ENCODE measurements around the gene SPG7. TPM values are rescaled to one million over a fixed set of nuclear protein-coding genes. Genes with fewer than 3 reads are reported as not detected.

Gene SPG7
- total and polyA plus RNA-seq, 9 of the 15 experiments (the other 6 are each of a cell fraction or from before 2014, with no cell fraction given) = 5.8 to 89.1 (median 49.4) TPM

- Histone ChIP-seq H3K4me3 (no peak overlapping the region), H3K9ac (ENCODE audit: insufficient read depth in 1 of 2, low read depth in 2 of 2, low read length in 2 of 2) (no peak overlapping the region), H4K20me1 (replicated peaks; ENCODE audit: control insufficient read depth, insufficient read depth, low read length) (peaks cover 76% of the 10 kb centered on the region), H3K27me3 (ENCODE audit: control insufficient read depth in 2 of 2, insufficient read depth in 2 of 2, low read length in 2 of 2) (no peaks in the 10 kb centered on the region), H2AFZ (ENCODE audit: low read depth, low read length) (no peak overlapping the region), H3K4me1 (replicated peaks in 1 of 2; ENCODE audit: control insufficient read depth in 2 of 2, insufficient read depth in 2 of 2, low read length in 2 of 2) (peaks cover 23 to 38% of the 10 kb centered on the region in 2 experiments), H3K9me3 (replicated peaks; ENCODE audit: control insufficient read depth, insufficient read depth, low read depth, low read length) (no peaks in the 10 kb centered on the region), H3K36me3 (ENCODE audit: control insufficient read depth, insufficient read depth, low read length) (peaks cover 22% of the 10 kb centered on the region; the same call in 2 of the 3 replicates), H3K4me2 (ENCODE audit: insufficient read depth, low read length) (no peak overlapping the region), H3K9me1 (ENCODE audit: control insufficient read depth, insufficient read depth, low read length) (peaks cover 24% of the 10 kb centered on the region), H3K27ac (ENCODE audit: extremely low read depth, low read depth, low read length) (no peak overlapping the region), H3K79me2 (ENCODE audit: control insufficient read depth, insufficient read depth, low read length) (peaks cover 99% of the 10 kb centered on the region)
- TF ChIP-seq ELK1 (CRISPR knock-in tag; IDR thresholded peaks at IDR 0.05) (no peak), FOXK2 (conservative IDR thresholded peaks at IDR 0.05 in 1 of 2, IDR thresholded peaks at IDR 0.05 in 1 of 2; ENCODE audit: low read depth in 2 of 2) (no peak), ZNF121 (CRISPR knock-in tag; conservative IDR thresholded peaks at IDR 0.05) (peak; percentile 50; the same call in 1 of the 2 replicates)
- in situ Hi-C loops (cut with MboI) = no loop called here
- no TSS peak for BruUV-seq (replicated peaks)
- no peak for DNase-seq (ENCODE audit: extremely low read depth in 1 of 4, low spot score in 3 of 4)
- intact Hi-C loops (cut with micrococcal nuclease) = no loop called here
- CTCF ChIA-PET (ENCODE audit: low intra/inter-chr PET ratio) = no interaction called here
- ATAC-seq = no peak
- POLR2A ChIA-PET = interaction anchor here (0.7 to 1.9 kb wide), 7 partner anchors 8 to 233 kb away, joined by 3 to 14 read pairs (median 3); no protein-coding TSS in a partner anchor
- FAIRE-seq = no peak
- 80% methylated on average over 2 of the region's 2 CpGs for WGBS (ENCODE audit: insufficient coverage, low coverage, missing lambda C conversion rate)
Observed at GRCh38 chr16:89472711-89473075, 35.5 kb upstream of the SPG7 start.

- H3K9ac ChIP-seq (ENCODE audit: insufficient read depth in 1 of 2, low read depth in 2 of 2, low read length in 2 of 2) = peak overlapping the region in 1 of 2 experiments; percentile 73; a peak in 2 of 4 replicates
- no peak overlapping the region for H3K4me2 ChIP-seq (ENCODE audit: insufficient read depth, low read length)
- ATAC-seq (no peak), DNase-seq (ENCODE audit: extremely low read depth in 1 of 4, low spot score in 3 of 4) (no peak), FAIRE-seq (no peak)
- no peak overlapping the region for H2AFZ ChIP-seq (ENCODE audit: low read depth, low read length)
- in situ Hi-C loops (cut with MboI) (no loop called here), intact Hi-C loops (cut with micrococcal nuclease) (no loop called here)
- WGBS (ENCODE audit: insufficient coverage, low coverage, missing lambda C conversion rate) = 80% methylated on average over 7 of the region's 7 CpGs
- no peaks in the 10 kb centered on the region for H3K27me3 ChIP-seq (ENCODE audit: control insufficient read depth in 2 of 2, insufficient read depth in 2 of 2, low read length in 2 of 2)
- no TSS peak for BruUV-seq (replicated peaks)
- peaks cover 19% of the 10 kb centered on the region; the same call in 2 of the 3 replicates for H3K36me3 ChIP-seq (ENCODE audit: control insufficient read depth, insufficient read depth, low read length)
- peaks cover 75% of the 10 kb centered on the region for H4K20me1 ChIP-seq (replicated peaks; ENCODE audit: control insufficient read depth, insufficient read depth, low read length)
- ChIA-PET CTCF (ENCODE audit: low intra/inter-chr PET ratio) (no interaction called here), POLR2A (interaction anchor here (0.5 to 1.9 kb wide), 8 partner anchors 8 to 104 kb away, joined by 3 to 14 read pairs (median 4); no protein-coding TSS in a partner anchor)
- H3K27ac ChIP-seq (ENCODE audit: extremely low read depth, low read depth, low read length) = no peak overlapping the region
- H3K9me3 ChIP-seq (replicated peaks; ENCODE audit: control insufficient read depth, insufficient read depth, low read depth, low read length) = no peaks in the 10 kb centered on the region
- H3K4me1 ChIP-seq (replicated peaks in 1 of 2; ENCODE audit: control insufficient read depth in 2 of 2, insufficient read depth in 2 of 2, low read length in 2 of 2) = peaks cover 23 to 42% of the 10 kb centered on the region in 2 experiments
- peaks cover 99% of the 10 kb centered on the region for H3K79me2 ChIP-seq (ENCODE audit: control insufficient read depth, insufficient read depth, low read length)
- H3K4me3 ChIP-seq = no peak overlapping the region
- peaks cover 24% of the 10 kb centered on the region for H3K9me1 ChIP-seq (ENCODE audit: control insufficient read depth, insufficient read depth, low read length)
- no peak for TF ChIP-seq RERE (CRISPR knock-in tag; IDR thresholded peaks at IDR 0.05; ENCODE audit: borderline replicate concordance)
Observed at GRCh38 chr16:89473136-89473712, 35.0 kb upstream of the SPG7 start.
